Calu3 (cell line): Measurements from ENCODE around the gene TRPC6. TPM values are rescaled to one million over a fixed set of nuclear protein-coding genes. Genes with fewer than 3 reads are reported as not detected.

Experiments used
- BruUV-seq: library from RNA; stranded (reverse); fragments of 400-500 nt; replicated peaks from 2 replicates; lab custom pipeline; 2021; lab: Mats Ljungman, UMichigan
- CTCF ChIA-PET: fragments of 300-600 bp; sonication (Branson Sonifier 250); formaldehyde crosslinking; loops from one replicate; lab custom pipeline; 2022; ENCODE audit warnings: antibody characterized with exemption; lab: Charles Lee
- DNase-seq: peaks from one replicate; pipeline ENCODE4 v3.0.0; 2022
- H3K27ac Mint-ChIP-seq: one replicate; pipeline ENCODE4 v1.8.0; 2022; ENCODE audit warnings: mixed read lengths; ENCODE audit not compliant: unreplicated experiment
- H3K27me3 Mint-ChIP-seq: one replicate; pipeline ENCODE4 v1.8.0; 2022; ENCODE audit warnings: mixed read lengths; ENCODE audit not compliant: unreplicated experiment
- H3K36me3 Mint-ChIP-seq: one replicate; pipeline ENCODE4 v1.8.0; 2022; ENCODE audit warnings: mild to moderate bottlenecking, moderate library complexity, mixed read lengths; ENCODE audit not compliant: insufficient read depth, unreplicated experiment
- H3K4me1 Mint-ChIP-seq: one replicate; pipeline ENCODE4 v1.8.0; 2022; ENCODE audit warnings: mild to moderate bottlenecking, low read depth, mixed read lengths; ENCODE audit not compliant: unreplicated experiment
- H3K4me3 Mint-ChIP-seq: one replicate; pipeline ENCODE4 v1.8.0; 2022; ENCODE audit warnings: mild to moderate bottlenecking, low read depth, moderate library complexity, mixed read lengths; ENCODE audit not compliant: unreplicated experiment
- H3K9me3 Mint-ChIP-seq: one replicate; pipeline ENCODE4 v1.8.0; 2022; ENCODE audit warnings: low read depth, mixed read lengths; ENCODE audit not compliant: unreplicated experiment
- intact Hi-C: fragments of 100-400 bp; cut with micrococcal nuclease; formaldehyde crosslinking; loops from one replicate; pipeline ENCODE4 v1.10.0; 2022; ENCODE audit not compliant: unreplicated experiment
- total RNA-seq: library from RNA; stranded (reverse); gene quantifications from 2 replicates; pipeline ENCODE4 v1.2.3, GENCODE V29; 2022
- TF ChIP-seq, protein P1 (sequence below): fragments of 200-600 bp; IDR thresholded peaks from one replicate; pipeline ENCODE4 v1.8.0; 2022; ENCODE audit warnings: antibody characterized with exemption; ENCODE audit not compliant: unreplicated experiment

The TRPC6 gene
- total RNA-seq, 1 experiment from 2014 or later: not detected

DNA sequence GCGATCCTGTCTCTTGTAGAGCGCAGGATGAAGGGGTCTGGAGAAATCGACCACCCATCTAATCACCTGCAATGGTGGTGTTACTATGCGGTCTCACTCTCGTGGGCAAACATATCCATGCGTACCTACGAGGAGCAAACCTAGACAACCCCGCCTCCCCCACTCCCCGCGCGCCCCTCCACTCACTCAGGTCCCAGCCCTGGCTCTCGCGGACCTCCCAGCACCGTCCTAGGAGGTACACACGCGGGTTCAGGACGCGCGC lies 887 bp downstream of the TRPC6 start:
- no peaks in the 10 kb centered on the region for H3K36me3 Mint-ChIP-seq
- no peak overlapping the region for H3K4me3 Mint-ChIP-seq
- no peak for DNase-seq
- no peak overlapping the region for H3K27ac Mint-ChIP-seq
- no peaks in the 10 kb centered on the region for H3K9me3 Mint-ChIP-seq
- intact Hi-C loops: no loop called here
- no peaks in the 10 kb centered on the region for H3K4me1 Mint-ChIP-seq
- TF ChIP-seq, protein P1, sequence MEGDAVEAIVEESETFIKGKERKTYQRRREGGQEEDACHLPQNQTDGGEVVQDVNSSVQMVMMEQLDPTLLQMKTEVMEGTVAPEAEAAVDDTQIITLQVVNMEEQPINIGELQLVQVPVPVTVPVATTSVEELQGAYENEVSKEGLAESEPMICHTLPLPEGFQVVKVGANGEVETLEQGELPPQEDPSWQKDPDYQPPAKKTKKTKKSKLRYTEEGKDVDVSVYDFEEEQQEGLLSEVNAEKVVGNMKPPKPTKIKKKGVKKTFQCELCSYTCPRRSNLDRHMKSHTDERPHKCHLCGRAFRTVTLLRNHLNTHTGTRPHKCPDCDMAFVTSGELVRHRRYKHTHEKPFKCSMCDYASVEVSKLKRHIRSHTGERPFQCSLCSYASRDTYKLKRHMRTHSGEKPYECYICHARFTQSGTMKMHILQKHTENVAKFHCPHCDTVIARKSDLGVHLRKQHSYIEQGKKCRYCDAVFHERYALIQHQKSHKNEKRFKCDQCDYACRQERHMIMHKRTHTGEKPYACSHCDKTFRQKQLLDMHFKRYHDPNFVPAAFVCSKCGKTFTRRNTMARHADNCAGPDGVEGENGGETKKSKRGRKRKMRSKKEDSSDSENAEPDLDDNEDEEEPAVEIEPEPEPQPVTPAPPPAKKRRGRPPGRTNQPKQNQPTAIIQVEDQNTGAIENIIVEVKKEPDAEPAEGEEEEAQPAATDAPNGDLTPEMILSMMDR: no peak
- CTCF ChIA-PET: no interaction called here
- H3K27me3 Mint-ChIP-seq: no peaks in the 10 kb centered on the region
- BruUV-seq: no TSS peak

DNA sequence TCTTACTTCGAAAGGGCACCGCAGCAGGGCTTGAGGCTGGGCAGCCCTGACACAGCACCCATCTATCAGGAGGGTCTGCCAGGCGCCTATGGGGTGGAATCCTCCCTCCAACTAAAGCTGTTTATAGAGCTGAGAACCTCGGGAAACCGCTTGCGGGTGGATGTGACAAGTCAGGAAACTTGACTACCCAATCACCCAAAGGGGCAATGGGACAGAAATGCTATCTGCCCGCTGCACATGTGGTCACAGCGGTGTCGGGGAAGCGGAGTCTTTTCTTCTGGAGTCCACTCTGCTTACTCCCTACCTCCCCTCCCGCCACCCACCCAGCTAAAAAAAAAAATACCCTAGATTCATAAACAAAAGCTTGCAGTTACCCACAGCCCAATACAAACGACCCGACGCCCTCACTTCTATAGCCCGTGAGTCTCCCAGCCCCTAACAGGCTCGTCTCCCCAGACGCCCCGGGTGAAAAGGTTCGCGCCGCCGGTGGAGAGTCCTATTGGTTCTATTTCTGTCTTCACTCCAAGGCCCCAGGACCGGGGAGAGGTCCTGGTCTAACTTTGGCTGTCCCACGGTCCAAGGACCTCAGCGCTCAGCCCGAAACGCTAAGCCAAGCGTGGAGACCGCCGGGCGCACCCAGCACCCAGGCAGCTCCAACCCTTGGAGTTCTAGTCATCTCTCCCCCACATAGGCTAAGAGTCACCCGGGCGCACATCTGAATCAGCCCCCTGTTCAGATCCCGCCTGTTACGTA lies 1.4 kb downstream of the TRPC6 start:
- no peak for DNase-seq
- Mint-ChIP-seq H3K27ac (no peak overlapping the region), H3K27me3 (no peaks in the 10 kb centered on the region), H3K4me1 (no peaks in the 10 kb centered on the region), H3K36me3 (no peaks in the 10 kb centered on the region), H3K4me3 (no peak overlapping the region), H3K9me3 (no peaks in the 10 kb centered on the region)
- TF ChIP-seq, protein P1: no peak
- no TSS peak for BruUV-seq
- CTCF ChIA-PET: no interaction called here
- intact Hi-C loops: no loop called here

DNA sequence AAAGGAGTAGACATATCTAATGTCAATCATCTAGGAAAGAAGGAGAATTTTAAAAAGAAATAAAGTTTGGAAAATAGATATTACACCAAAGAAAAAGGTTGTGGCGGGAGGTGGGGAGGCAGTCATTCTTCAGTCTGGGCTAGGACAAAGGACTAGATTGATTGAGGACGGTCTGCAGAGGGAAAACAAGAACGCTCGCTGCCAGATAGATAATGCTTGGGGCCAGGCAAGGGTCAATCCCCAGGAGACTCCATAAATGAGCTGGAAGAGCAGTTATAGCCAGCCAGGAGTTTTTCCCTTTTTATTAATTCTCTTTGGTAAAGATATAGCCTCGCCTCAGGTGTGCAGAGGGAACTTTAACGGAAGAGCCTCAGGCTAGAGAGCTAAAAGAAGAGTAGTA lies 6.3 kb downstream of the TRPC6 start:
- no TSS peak for BruUV-seq
- H3K9me3 Mint-ChIP-seq: no peaks in the 10 kb centered on the region
- no peak overlapping the region for H3K27ac Mint-ChIP-seq
- H3K36me3 Mint-ChIP-seq: no peaks in the 10 kb centered on the region
- CTCF ChIA-PET: no interaction called here
- H3K4me1 Mint-ChIP-seq: no peaks in the 10 kb centered on the region
- no peak overlapping the region for H3K4me3 Mint-ChIP-seq
- TF ChIP-seq, protein P1: no peak
- intact Hi-C loops: no loop called here
- H3K27me3 Mint-ChIP-seq: no peaks in the 10 kb centered on the region
- DNase-seq: no peak

DNA sequence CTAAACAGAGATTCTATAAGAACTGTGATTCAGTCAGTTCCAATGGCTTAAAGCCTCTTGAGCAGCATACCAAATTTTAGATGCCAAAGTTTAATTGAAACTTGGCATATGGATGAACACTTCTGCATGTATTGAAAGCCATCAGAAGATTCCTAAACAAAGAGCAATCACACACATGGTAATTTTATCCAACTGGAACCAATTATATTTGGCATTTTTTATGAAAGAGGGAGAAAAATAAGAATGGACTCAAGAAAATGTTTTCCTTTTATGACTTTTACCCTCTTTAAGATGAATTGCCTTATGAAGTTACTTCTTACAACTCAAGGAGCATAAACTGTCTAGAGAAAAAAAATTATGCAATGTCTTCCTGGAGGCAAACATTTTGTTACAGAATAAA lies 7.4 kb downstream of the TRPC6 start:
- H3K4me3 Mint-ChIP-seq: no peak overlapping the region
- no peaks in the 10 kb centered on the region for H3K4me1 Mint-ChIP-seq
- CTCF ChIA-PET: no interaction called here
- DNase-seq: no peak
- intact Hi-C loops: no loop called here
- BruUV-seq: no TSS peak
- no peaks in the 10 kb centered on the region for H3K27me3 Mint-ChIP-seq
- H3K27ac Mint-ChIP-seq: no peak overlapping the region
- TF ChIP-seq, protein P1: no peak
- H3K9me3 Mint-ChIP-seq: no peaks in the 10 kb centered on the region
- H3K36me3 Mint-ChIP-seq: no peaks in the 10 kb centered on the region
